ENCODE results near the gene LRRC4C.
"Not testable (repeated sequence)": the region's sequence is repeated elsewhere in the genome, so short reads cannot be mapped to it uniquely, and the experiment has no call there.

LRRC4C gene

GRCh38 chr11:41102471-41102870 lies 357.0 kb downstream of the LRRC4C start:
- DNase-seq = no peak

GRCh38 chr11:41099654-41100053 lies 359.8 kb downstream of the LRRC4C start:
- DNase-seq = no peak

GRCh38 chr11:41085123-41085522 lies 374.3 kb downstream of the LRRC4C start:
- no peak for DNase-seq

GRCh38 chr11:41081756-41082285 lies 377.6 kb downstream of the LRRC4C start:
- DNase-seq = no peak

GRCh38 chr11:41074318-41074717 lies 385.1 kb downstream of the LRRC4C start:
- no peak for DNase-seq

GRCh38 chr11:41065432-41065831 lies 394.0 kb downstream of the LRRC4C start:
- DNase-seq = no peak

GRCh38 chr11:41058138-41058537 lies 401.3 kb downstream of the LRRC4C start:
- no peak for DNase-seq

- DNase-seq = no peak
Measured at GRCh38 chr11:41056892-41057569, 402.4 kb downstream of the LRRC4C start.

- DNase-seq = no peak
Measured at GRCh38 chr11:41053894-41054293, 405.6 kb downstream of the LRRC4C start.

GRCh38 chr11:41051919-41052635 lies 407.4 kb downstream of the LRRC4C start:
- DNase-seq = no peak

GRCh38 chr11:41050791-41051190 lies 408.7 kb downstream of the LRRC4C start:
- no peak for DNase-seq

- no peak for DNase-seq
Measured at GRCh38 chr11:41047229-41047628, 412.2 kb downstream of the LRRC4C start.

GRCh38 chr11:41045266-41045665 lies 414.2 kb downstream of the LRRC4C start:
- no peak for DNase-seq

GRCh38 chr11:41044747-41045146 lies 414.7 kb downstream of the LRRC4C start:
- no peak for DNase-seq

- no peak for DNase-seq
Measured at GRCh38 chr11:41042688-41043087, 416.8 kb downstream of the LRRC4C start.

GRCh38 chr11:41040474-41040873 lies 419.0 kb downstream of the LRRC4C start:
- DNase-seq = no peak

- no peak for DNase-seq
Measured at GRCh38 chr11:41039592-41039991, 419.9 kb downstream of the LRRC4C start.

- no peak for DNase-seq
Measured at GRCh38 chr11:41031551-41032060, 427.8 kb downstream of the LRRC4C start.

GRCh38 chr11:41020259-41020658 lies 439.2 kb downstream of the LRRC4C start:
- DNase-seq = no peak

- DNase-seq = not testable (repeated sequence)
Measured at GRCh38 chr11:41019666-41020065, 439.8 kb downstream of the LRRC4C start.

GRCh38 chr11:41018224-41018623 lies 441.2 kb downstream of the LRRC4C start:
- no peak for DNase-seq

- DNase-seq = no peak
Measured at GRCh38 chr11:41010361-41011050, 448.9 kb downstream of the LRRC4C start.

GRCh38 chr11:41005986-41006385 lies 453.5 kb downstream of the LRRC4C start:
- DNase-seq = no peak

Measured in activated CD8-positive, alpha-beta memory T cell treated with anti-CD3 and anti-CD28 coated beads for 24 hours (primary cell).